Astrocyte of the hippocampus (primary cell): ENCODE measurements around the gene CREBRF.
"Not testable (repeated sequence)": the region's sequence is repeated elsewhere in the genome, so short reads cannot be mapped to it uniquely, and the experiment has no call there.

ENCODE experiments used
- DNase-seq: peaks from one replicate; pipeline ENCODE4 v3.0.0; 2011; ENCODE audit warnings: low read depth, low spot score

The CREBRF gene

DNA sequence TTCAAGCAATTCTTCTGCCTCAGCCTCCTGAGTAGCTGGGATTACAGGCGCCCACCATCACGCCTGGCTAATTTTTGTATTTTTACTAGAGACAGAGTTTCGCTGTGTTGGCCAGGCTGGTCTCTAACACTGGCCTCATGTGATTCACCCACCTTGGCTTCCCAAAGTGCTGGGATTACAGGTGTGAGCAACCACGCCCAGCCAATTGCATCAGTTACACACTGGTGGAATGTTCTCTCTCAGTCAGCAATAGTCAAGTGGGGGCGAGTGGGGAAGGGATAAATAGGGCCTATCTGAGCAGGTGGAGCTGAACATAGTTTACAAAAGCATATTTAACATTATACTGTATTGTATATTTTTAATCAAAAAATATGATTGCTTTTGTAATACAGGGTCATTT lies 98.5 kb downstream of the CREBRF start:
- DNase-seq = not testable (repeated sequence)

DNA sequence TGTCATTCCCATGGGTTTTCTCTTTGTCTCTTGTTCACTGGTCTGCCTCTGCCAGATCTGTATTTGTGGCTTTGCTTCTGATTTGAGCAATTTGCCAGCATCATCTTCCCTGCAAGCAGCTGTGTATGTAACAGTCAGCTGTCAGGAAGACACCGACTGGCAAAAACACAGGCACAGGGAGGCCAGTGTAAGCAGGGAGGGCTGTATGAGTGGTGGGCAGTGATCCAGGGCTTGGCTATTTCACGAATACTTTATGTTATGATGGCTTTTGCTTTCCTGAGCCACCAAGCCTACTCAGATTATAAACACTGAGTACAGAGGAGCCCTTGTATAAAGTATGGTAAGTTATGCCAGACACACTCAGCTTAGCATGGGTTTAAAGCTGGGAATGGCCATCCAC lies 99.8 kb downstream of the CREBRF start:
- DNase-seq = no peak

DNA sequence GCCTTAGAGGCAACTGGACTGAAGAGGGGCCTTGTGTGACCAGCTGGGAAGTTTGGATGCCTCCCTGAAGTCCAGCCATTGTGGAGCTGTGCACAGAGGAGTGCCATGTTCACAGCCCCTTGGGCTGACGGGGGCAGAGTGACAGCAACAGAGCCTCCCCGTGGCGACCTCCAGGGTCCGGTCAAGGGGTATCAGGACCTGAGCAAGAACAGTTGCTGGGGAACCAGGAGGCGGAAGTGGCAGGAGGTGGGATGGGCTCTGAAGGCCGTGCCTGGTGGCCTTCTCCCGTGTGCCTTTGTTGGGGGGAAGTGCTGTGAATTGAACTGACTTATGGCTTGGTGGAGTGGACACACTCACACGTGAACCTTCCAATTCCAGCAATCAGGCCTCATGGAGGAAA lies 102.2 kb downstream of the CREBRF start:
- no peak for DNase-seq

DNA sequence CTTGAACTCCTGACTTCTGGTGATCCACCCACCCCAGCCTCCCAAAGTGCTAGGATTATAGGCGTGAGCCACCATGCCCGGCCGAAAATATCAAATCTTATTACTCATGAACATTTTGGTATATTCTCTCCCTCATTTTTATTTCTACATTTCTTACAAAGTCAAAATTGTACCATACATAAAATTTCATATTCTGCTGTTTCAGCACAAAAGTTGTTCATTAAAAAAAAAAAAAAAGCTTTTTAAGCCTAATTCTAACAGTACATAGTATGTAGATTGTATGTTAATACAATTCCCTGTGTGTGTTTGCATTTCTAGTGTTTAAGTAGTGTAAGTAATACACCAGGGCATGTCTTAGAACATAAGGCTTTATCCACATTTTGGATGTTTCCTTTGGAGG lies 103.1 kb downstream of the CREBRF start:
- DNase-seq = no peak

DNA sequence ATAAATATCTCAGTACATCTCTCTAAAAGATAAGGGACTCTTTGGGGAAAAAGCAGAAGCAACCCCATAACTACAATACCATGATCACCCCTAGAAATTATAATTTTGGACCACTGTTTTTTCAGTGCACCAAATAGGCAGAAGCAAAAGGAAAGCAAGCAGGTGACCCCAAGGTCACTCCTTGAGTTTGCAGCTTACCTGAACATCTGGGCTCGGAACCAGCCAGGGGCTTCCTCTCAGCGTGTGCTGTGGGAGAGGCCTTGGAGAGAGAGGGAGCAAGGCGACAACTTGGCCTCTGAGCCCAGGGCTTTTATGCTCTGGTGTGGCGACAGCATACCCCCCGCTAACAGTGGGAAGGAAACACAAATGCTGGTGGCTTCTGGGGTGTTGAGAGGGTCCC lies 105.0 kb downstream of the CREBRF start:
- DNase-seq = no peak

DNA sequence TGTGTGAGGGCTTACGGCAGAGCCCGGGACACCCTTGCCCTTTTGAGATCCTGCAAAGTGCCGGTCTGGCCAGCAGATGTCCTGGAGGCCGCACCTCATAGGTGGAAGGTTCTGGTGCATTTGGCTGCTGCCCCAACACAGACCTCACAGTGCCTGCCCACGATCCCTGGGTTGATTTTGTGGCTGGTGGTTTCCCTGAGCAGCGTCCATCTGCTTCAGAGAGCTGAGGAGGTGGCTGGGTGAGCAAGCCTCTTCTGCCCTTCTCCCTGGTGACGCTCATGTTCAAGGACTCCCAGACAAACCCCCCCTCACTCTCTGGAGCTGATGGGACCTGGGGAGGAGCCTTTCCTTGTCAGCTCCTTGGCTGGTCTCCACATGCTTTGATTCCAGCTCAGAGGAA lies 107.1 kb downstream of the CREBRF start:
- DNase-seq = peak; percentile 53

DNA sequence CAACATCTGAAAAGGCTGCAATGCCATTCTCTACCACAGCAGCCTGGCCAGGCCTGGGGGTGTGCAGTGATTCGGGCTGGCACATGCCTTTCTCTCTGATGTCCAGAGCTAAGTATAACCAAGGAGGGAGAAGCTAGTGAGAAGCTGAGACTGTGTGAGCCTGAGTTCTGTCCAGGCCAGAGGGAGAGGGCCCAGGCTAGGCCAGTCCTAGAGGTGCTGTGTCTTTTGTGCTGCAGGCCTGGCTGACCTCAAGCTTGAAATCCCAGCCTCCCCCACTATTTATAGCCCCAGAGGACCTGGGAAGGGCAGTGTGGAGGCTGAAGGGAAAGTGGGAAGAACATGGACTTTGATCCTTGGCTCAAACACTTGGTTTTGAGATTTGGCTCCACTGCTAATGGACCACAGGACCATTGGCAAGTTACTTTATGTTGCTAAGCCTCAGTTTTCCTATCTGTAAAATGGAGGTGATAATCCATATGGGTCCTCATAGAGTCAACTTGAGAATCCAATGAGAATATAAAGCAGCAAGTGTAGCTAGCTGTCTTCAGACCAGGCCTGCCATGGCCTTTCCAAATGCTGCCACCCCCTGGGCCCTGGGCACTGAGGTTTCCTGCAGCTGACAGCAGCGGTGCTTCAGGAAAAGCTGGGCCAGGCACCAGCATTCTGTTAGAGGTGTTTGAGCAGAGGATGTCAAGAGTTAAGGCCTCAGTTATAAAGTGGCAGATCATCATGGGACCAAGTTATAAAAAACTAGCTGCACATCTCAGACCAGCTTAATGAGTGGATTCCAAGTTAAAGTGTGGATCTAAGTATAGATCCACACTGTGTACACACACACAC lies 109.2 kb downstream of the CREBRF start:
- DNase-seq = no peak

DNA sequence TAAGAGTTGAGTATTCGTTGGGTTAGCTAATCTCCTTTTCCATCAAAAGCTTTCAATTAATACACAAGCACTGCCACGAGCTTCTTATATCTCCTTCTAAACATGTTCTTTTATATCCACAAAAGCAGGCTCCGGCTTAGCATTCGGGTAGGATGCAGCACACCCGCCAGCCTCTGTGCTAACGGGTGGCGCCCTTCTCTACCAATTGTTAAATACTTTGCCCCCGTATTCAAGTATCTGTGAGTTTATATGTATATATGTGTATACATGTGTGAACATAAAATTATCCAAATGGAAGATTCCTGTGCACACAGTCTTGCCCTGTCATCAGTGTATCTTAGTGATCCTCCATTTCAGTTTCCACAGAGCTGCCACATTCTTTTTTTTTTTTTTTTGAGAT lies 116.0 kb downstream of the CREBRF start:
- no peak for DNase-seq

DNA sequence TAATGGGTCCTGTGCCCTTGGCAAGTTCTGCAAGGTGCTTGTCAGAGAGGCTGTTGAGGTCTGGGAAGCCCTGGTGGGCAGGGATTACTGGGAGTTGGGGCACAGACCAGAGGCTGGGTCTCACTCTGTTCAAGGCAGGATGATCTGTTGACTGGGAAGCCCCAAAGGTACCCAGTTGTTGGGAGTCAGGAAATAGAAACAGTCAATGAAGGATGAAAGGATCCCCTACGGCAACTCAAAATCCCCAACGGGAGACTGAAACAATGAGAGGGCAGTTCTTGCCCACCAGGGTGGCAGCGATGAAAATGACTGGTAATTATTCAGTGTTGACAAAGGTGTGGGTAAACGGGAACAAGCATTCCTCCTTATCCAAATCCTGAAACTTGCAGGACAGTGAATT lies 119.4 kb downstream of the CREBRF start:
- no peak for DNase-seq

DNA sequence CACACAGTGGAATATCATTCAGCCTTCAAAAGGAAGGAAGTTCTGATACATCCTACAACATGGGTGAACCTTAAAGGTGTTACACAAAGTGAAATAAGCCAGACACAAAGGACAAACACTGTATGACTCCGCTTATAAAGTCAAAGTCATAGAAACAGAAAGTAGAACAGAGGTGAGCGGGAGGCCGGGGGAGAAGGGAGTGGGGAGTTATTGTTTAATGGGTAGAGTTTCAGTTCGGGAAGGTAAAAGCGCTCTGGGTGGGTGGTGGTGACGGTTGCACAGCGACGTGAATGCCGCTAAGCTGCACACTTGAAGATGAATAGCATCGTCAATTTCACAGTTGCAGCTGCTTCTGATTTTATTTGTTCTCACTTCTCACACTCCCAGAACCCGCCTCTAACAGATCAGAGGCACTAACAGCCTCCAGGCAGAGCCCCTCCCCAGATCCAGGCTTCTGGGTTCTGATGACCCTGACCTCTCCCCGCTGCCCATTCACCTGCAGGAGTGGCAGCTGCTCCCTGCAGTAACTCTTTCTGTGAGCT lies 122.3 kb downstream of the CREBRF start:
- DNase-seq = no peak

DNA sequence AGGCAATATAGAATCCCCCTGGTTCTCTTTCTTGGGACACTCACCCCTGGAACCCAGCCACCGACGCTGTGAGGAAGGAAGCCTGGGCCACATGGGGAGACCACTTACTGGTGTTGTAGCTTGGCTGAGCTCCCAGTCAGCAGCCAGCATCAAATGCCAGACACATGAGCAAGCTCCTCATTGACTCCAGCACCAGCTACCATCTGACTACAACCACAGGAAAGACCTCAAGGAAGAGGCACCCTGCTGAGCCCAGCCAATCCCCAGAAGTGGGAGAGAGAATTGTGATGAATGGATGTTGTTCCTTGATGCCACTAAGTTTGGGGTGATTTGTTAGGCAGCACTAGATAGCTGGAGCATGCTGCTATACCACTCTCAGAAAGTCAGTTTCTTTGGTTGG lies 124.2 kb downstream of the CREBRF start:
- DNase-seq = peak; percentile 20

DNA sequence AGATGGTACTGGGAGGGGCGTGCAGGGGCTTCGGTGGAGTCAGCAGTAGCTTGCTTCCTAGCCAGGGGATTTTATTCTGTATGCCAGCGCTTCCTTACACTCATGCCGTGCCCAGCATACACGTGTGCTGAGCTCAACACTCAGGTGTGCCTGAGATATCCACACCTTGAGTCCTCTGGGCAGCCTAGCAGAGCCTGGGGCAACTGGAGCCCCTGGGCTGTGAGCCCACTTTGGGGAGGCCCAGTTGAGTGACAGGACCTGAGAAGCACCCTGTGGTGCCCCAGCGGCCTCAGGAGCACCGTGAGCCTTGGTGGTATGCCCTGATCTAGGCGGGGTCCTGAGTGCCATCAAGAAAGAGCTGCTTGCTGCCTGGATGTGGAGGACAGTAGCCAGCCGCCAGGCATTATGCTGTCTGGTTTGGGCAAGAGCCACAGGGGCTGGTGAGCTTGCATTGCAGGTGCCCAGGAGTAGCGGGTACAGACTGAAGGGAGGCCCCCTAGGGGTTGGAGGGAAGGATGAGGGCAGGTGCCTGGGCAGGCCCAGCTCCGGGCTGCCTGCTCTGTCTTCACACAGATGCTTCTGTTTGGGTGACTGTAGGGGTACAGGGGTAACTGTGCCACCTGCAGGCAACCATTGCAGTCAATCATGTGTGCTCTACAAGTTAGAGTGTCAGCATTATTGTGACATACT lies 131.0 kb downstream of the CREBRF start:
- no peak for DNase-seq

DNA sequence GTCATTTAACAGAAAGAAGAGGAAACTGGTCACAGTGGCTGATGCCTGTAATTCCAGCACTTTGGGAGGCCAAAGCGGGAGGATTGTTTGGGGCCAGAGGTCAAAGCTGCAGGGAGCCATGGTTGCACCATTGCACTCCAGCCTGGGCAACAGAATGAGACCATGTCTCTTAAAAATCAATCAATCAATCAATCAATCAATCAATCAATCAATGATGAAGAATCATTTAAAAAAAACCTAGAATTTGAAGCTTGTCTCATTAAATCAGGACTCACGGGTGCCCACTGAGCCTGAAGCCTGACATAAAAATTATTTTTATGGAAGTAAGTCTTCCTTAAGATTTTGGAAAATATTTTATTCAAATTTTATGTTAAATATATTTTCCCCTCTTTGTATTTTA lies 132.1 kb downstream of the CREBRF start:
- no peak for DNase-seq
